ENCODE measurements around the gene COL4A5. TPM values are rescaled to one million over a fixed set of nuclear protein-coding genes. Genes with fewer than 3 reads are reported as not detected.

COL4A5 gene
- total RNA-seq, 2 donors from 2014 or later = 2.7 to 7.0 TPM

GRCh38 chrX:108485960-108486359, 46.3 kb downstream of the COL4A5 start:
- Histone ChIP-seq H3K4me1 (no peaks in the 10 kb centered on the region), H3K27ac (no peak overlapping the region), H3K4me3 (no peak overlapping the region), H3K9ac (ENCODE audit: low read depth in 2 of 2, low read length in 2 of 2) (no peak overlapping the region), H3K36me3 (no peaks in the 10 kb centered on the region), H3K9me3 (no peaks in the 10 kb centered on the region), H3K27me3 (no peaks in the 10 kb centered on the region)
- intact Hi-C loops (cut with DNase I) = no loop called here
- no peak for DNase-seq
- TF ChIP-seq CTCF (IDR thresholded peaks at IDR 0.05) = no peak

- Histone ChIP-seq H3K27me3 (no peaks in the 10 kb centered on the region), H3K4me1 (no peaks in the 10 kb centered on the region), H3K9ac (ENCODE audit: low read depth in 2 of 2, low read length in 2 of 2) (no peak overlapping the region), H3K36me3 (no peaks in the 10 kb centered on the region), H3K9me3 (no peaks in the 10 kb centered on the region), H3K27ac (no peak overlapping the region), H3K4me3 (no peak overlapping the region)
- DNase-seq = no peak
- intact Hi-C loops (cut with DNase I) = no loop called here
- no peak for TF ChIP-seq CTCF (IDR thresholded peaks at IDR 0.05)
These were observed 54.9 kb downstream of the COL4A5 start for GRCh38 chrX:108494406-108495090.

- intact Hi-C loops (cut with DNase I) = no loop called here
These were observed 72.1 kb downstream of the COL4A5 start for GRCh38 chrX:108511721-108512120.

GRCh38 chrX:108516184-108516583, 76.5 kb downstream of the COL4A5 start:
- no peak for DNase-seq

More at GRCh38 chrX:108511721-108512120, 72.1 kb downstream of the COL4A5 start:
- Histone ChIP-seq H3K9me3 (no peaks in the 10 kb centered on the region), H3K36me3 (no peaks in the 10 kb centered on the region), H3K27me3 (no peaks in the 10 kb centered on the region), H3K9ac (ENCODE audit: low read depth in 2 of 2, low read length in 2 of 2) (no peak overlapping the region), H3K4me1 (no peaks in the 10 kb centered on the region), H3K27ac (no peak overlapping the region), H3K4me3 (no peak overlapping the region)
- TF ChIP-seq CTCF (IDR thresholded peaks at IDR 0.05) = no peak
- DNase-seq = no peak

GRCh38 chrX:108527724-108528123, 88.1 kb downstream of the COL4A5 start:
- no peak for DNase-seq
- intact Hi-C loops (cut with DNase I) = no loop called here
- H3K27ac ChIP-seq = no peak overlapping the region
- H3K27me3 ChIP-seq = no peaks in the 10 kb centered on the region
- H3K36me3 ChIP-seq = no peaks in the 10 kb centered on the region
- H3K4me3 ChIP-seq = no peak overlapping the region
- no peaks in the 10 kb centered on the region for H3K9me3 ChIP-seq
- TF ChIP-seq CTCF (IDR thresholded peaks at IDR 0.05) = no peak
- no peak overlapping the region for H3K9ac ChIP-seq (ENCODE audit: low read depth in 2 of 2, low read length in 2 of 2)
- no peaks in the 10 kb centered on the region for H3K4me1 ChIP-seq

More at GRCh38 chrX:108516184-108516583, 76.5 kb downstream of the COL4A5 start:
- Histone ChIP-seq H3K27me3 (no peaks in the 10 kb centered on the region), H3K4me1 (no peaks in the 10 kb centered on the region), H3K27ac (no peak overlapping the region), H3K9ac (ENCODE audit: low read depth in 2 of 2, low read length in 2 of 2) (no peak overlapping the region), H3K36me3 (no peaks in the 10 kb centered on the region), H3K4me3 (no peak overlapping the region), H3K9me3 (no peaks in the 10 kb centered on the region)
- TF ChIP-seq CTCF (IDR thresholded peaks at IDR 0.05) = no peak
- intact Hi-C loops (cut with DNase I) = no loop called here
